GM12878 (cell line): Measurements from ENCODE around the gene PSMC3IP. TPM values are rescaled to one million over a fixed set of nuclear protein-coding genes. Genes with fewer than 3 reads are reported as not detected.
"Not testable (repeated sequence)": the region's sequence is repeated elsewhere in the genome, so short reads cannot be mapped to it uniquely, and the experiment has no call there.

Source experiments
- ATAC-seq: fragments of 200-7000 bp; cut with Tn5 transposase; 3 replicates; pipeline ENCODE4 v1.9.1; 2020; ENCODE audit warnings: mild to moderate bottlenecking, moderate library complexity
- BruUV-seq: library from RNA; stranded (reverse); fragments of 400-500 nt; replicated peaks from 2 replicates; lab custom pipeline; 2021; lab: Mats Ljungman, UMichigan
- CTCF ChIA-PET: fragments of 300-600 bp; sonication (Branson Sonifier 250); formaldehyde crosslinking; extraction: SDS; loops from one replicate; lab custom pipeline; 2021; ENCODE audit warnings: inconsistent platforms; lab: Yijun Ruan, JAX
- POLR2A ChIA-PET: fragments of 350-600 bp; formaldehyde crosslinking; extraction: SDS; loops from one replicate; lab custom pipeline; 2021; ENCODE audit warnings: inconsistent platforms; lab: Charles Lee
- RAD21 ChIA-PET: fragments of 300-600 bp; sonication (Branson Sonifier 250); formaldehyde crosslinking; loops from one replicate; lab custom pipeline; 2023; ENCODE audit warnings: antibody characterized with exemption; ENCODE audit not compliant: unreplicated experiment; lab: Charles Lee
- SMC1A ChIA-PET: fragments of 300-600 bp; sonication (Branson Sonifier 250); formaldehyde crosslinking; loops from one replicate; lab custom pipeline; 2023; ENCODE audit not compliant: unreplicated experiment, uncharacterized antibody; lab: Charles Lee
- DNase-seq: peaks from one replicate; pipeline ENCODE4 v3.0.0-alpha.2; 2011; ENCODE audit warnings: low read depth, low spot score
- FAIRE-seq: peaks from 3 replicates; lab custom pipeline; 2011; peaks lifted over from hg19 to GRCh38; lab: Jason Lieb, UNC
- H2AFZ ChIP-seq: 2 replicates; pipeline ENCODE4 v1.6.0; 2011; ENCODE audit warnings: low read depth, low read length, control low read depth; ENCODE audit not compliant: control insufficient read depth
- H3K27ac ChIP-seq: 2 replicates; pipeline ENCODE4 v1.5.1; 2011; ENCODE audit warnings: control low read depth; ENCODE audit not compliant: control insufficient read depth, insufficient read depth
- H3K27me3 ChIP-seq, 2 experiments: replicated peaks in 1 of 2; 2 replicates each; pipeline versions ENCODE4 v1.6.0 to v1.6.1; 2011; ENCODE audit warnings: low read length in 1 of 2; ENCODE audit not compliant: control insufficient read depth in 2 of 2, insufficient read depth in 2 of 2
- H3K36me3 ChIP-seq, 2 experiments: 2 replicates each; pipeline ENCODE4 v1.5.1; 2011; ENCODE audit warnings: low read length in 1 of 2; ENCODE audit not compliant: control insufficient read depth in 2 of 2, insufficient read depth in 2 of 2
- H3K4me1 ChIP-seq: 2 replicates; pipeline ENCODE4 v1.6.1; 2011; ENCODE audit warnings: mild to moderate bottlenecking, low read length, moderate library complexity, mixed read lengths; ENCODE audit not compliant: control insufficient read depth, insufficient read depth
- H3K4me2 ChIP-seq: 2 replicates; pipeline ENCODE4 v1.6.0; 2011; ENCODE audit warnings: control low read depth; ENCODE audit not compliant: control insufficient read depth, insufficient read depth
- H3K4me3 ChIP-seq: fragments of 200-600 bp; sonication (generic); 2 replicates; pipeline ENCODE4 v1.5.1; 2016
- H3K79me2 ChIP-seq: 2 replicates; pipeline ENCODE4 v1.6.0; 2011; ENCODE audit warnings: low read length; ENCODE audit not compliant: control insufficient read depth, insufficient read depth
- H3K9ac ChIP-seq: 2 replicates; pipeline ENCODE4 v1.8.0; 2011; ENCODE audit warnings: low read length, control low read depth, mixed read lengths; ENCODE audit not compliant: control insufficient read depth, insufficient read depth
- H3K9me3 ChIP-seq: replicated peaks from 3 replicates; pipeline ENCODE4 v1.5.1; 2011; ENCODE audit warnings: mild to moderate bottlenecking, low read length; ENCODE audit not compliant: control insufficient read depth, insufficient read depth
- H4K20me1 ChIP-seq: 2 replicates; pipeline ENCODE4 v1.6.0; 2011; ENCODE audit not compliant: control insufficient read depth, insufficient read depth
- BRCA1 ChIP-seq: IDR thresholded peaks from 2 replicates; pipeline ENCODE4 v1.6.1; 2011; ENCODE audit warnings: low read depth, low read length, improper control_type of control experiment
- CHD4 ChIP-seq: fragments of 200-600 bp; sonication (generic); IDR thresholded peaks from 2 replicates; pipeline ENCODE4 v1.6.1; 2016; ENCODE audit warnings: mild to moderate bottlenecking
- FOXK2 ChIP-seq: fragments of 450-650 bp; IDR thresholded peaks from 2 replicates; pipeline ENCODE4 v1.6.1; 2017; ENCODE audit warnings: mild to moderate bottlenecking, moderate library complexity
- MYB ChIP-seq: fragments of 150-350 bp; IDR thresholded peaks from 2 replicates; pipeline ENCODE4 v1.6.1; 2014; ENCODE audit warnings: mild to moderate bottlenecking, low read depth, low read length, borderline replicate concordance
- RFX5 ChIP-seq: IDR thresholded peaks from 2 replicates; pipeline ENCODE4 v1.6.1; 2011; ENCODE audit warnings: low read depth, low read length, improper control_type of control experiment
- SMARCA5 ChIP-seq: fragments of 450-650 bp; IDR thresholded peaks from 2 replicates; pipeline ENCODE4 v1.6.1; 2017; ENCODE audit warnings: mild to moderate bottlenecking
- SREBF1 ChIP-seq: IDR thresholded peaks from 2 replicates; pipeline ENCODE4 v1.6.1; 2012; ENCODE audit warnings: mild to moderate bottlenecking, low read length
- TARDBP ChIP-seq: IDR thresholded peaks from 2 replicates; pipeline ENCODE4 v1.6.1; 2016; ENCODE audit warnings: borderline replicate concordance
- WGBS: methylation state at CpG from one replicate; pipeline ENCODE4 v1.1.6; 2016; ENCODE audit warnings: low lambda C conversion rate; ENCODE audit not compliant: insufficient replicate concordance, insufficient coverage; ENCODE audit errors: missing lambda C conversion rate; 5-methylcytosine and 5-hydroxymethylcytosine counted together
- in situ Hi-C: fragments of 300-500 bp; cut with MboI; formaldehyde crosslinking; loops from 9 replicates; pipeline ENCODE4 v1.14.3; 2018; ENCODE audit warnings: mixed read lengths
- intact Hi-C: fragments of 100-400 bp; cut with micrococcal nuclease; formaldehyde crosslinking; loops from one replicate; pipeline ENCODE4 v1.14.2; 2022; ENCODE audit not compliant: unreplicated experiment
- polyA plus RNA-seq, 11 experiments: library from polyadenylated mRNA; depleted of rRNA in 4 of 11; unstranded in 6 of 11; stranded (reverse) in 5 of 11; fragments of >200 nt; fragmentation: Nextera tagmentation in 4 of 11; fragmentation: Illumina TruSeq in 1 of 11; extraction: Ambion mirVana in 4 of 11; extraction: Trizol in 1 of 11; gene quantifications; 1 replicate in 1 of 11; 2 replicates in 10 of 11; pipeline versions ENCODE4 v1.2.1 to v1.2.3, GENCODE V29; 2011 to 2016; ENCODE audit warnings: inconsistent platforms in 2 of 11, missing spikeins in 2 of 11, low read depth in 1 of 11
- total RNA-seq, 4 experiments: library from RNA; depleted of rRNA in 3 of 4; stranded (reverse); fragments of >200 nt in 3 of 4; fragmentation: Illumina TruSeq in 1 of 4; extraction: Trizol in 1 of 4; gene quantifications; 2 replicates each; pipeline versions ENCODE4 v1.2.1 to v1.2.3, GENCODE V29; 2013 to 2021
- TF ChIP-seq, protein P1 (sequence below): fragments of 450-650 bp; IDR thresholded peaks from 2 replicates; pipeline ENCODE4 v1.6.1; 2017; ENCODE audit warnings: low read depth, mild to moderate bottlenecking, moderate library complexity
- TF ChIP-seq, protein P2 (sequence below): fragments of 450-650 bp; IDR thresholded peaks from 2 replicates; pipeline ENCODE4 v1.6.1; 2016; ENCODE audit warnings: mild to moderate bottlenecking

PSMC3IP gene
- total and polyA plus RNA-seq, 10 of the 15 experiments (the other 5 are each of a cell fraction or from before 2014, with no cell fraction given) = 6.8 to 34.5 (median 17.7) TPM

DNA sequence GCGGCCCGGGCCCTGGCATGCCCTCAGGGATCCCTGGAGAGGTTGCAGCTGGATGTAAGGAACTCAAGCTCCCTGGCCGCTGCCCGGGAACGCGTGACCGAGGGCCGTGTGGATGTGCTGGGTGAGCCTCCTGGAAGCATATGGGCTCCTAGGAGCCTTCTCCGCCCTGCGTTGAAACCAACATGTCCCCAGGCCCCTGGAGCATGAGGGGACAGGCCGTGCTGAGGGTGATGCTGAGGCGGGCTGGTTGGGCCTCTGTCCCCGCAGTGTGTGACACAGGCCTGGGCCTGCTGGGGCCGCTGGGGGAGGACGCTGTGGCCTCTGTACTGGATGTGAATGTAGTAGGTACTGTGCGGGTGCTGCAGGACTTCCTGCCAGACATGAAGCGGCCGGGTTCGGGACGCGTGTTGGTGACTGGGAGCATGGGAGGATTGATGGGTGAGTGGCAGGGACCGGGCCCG is 30.5 kb downstream of the PSMC3IP start (continued):
- TF ChIP-seq, protein P1, sequence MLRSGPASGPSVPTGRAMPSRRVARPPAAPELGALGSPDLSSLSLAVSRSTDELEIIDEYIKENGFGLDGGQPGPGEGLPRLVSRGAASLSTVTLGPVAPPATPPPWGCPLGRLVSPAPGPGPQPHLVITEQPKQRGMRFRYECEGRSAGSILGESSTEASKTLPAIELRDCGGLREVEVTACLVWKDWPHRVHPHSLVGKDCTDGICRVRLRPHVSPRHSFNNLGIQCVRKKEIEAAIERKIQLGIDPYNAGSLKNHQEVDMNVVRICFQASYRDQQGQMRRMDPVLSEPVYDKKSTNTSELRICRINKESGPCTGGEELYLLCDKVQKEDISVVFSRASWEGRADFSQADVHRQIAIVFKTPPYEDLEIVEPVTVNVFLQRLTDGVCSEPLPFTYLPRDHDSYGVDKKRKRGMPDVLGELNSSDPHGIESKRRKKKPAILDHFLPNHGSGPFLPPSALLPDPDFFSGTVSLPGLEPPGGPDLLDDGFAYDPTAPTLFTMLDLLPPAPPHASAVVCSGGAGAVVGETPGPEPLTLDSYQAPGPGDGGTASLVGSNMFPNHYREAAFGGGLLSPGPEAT = no peak
- TF ChIP-seq SREBF1 (no peak), RFX5 (no peak), CHD4 (no peak), BRCA1 (no peak), SMARCA5 (no peak), TARDBP (no peak), FOXK2 (no peak), MYB (no peak)
- TF ChIP-seq, protein P2, sequence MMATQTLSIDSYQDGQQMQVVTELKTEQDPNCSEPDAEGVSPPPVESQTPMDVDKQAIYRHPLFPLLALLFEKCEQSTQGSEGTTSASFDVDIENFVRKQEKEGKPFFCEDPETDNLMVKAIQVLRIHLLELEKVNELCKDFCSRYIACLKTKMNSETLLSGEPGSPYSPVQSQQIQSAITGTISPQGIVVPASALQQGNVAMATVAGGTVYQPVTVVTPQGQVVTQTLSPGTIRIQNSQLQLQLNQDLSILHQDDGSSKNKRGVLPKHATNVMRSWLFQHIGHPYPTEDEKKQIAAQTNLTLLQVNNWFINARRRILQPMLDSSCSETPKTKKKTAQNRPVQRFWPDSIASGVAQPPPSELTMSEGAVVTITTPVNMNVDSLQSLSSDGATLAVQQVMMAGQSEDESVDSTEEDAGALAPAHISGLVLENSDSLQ = no peak

DNA sequence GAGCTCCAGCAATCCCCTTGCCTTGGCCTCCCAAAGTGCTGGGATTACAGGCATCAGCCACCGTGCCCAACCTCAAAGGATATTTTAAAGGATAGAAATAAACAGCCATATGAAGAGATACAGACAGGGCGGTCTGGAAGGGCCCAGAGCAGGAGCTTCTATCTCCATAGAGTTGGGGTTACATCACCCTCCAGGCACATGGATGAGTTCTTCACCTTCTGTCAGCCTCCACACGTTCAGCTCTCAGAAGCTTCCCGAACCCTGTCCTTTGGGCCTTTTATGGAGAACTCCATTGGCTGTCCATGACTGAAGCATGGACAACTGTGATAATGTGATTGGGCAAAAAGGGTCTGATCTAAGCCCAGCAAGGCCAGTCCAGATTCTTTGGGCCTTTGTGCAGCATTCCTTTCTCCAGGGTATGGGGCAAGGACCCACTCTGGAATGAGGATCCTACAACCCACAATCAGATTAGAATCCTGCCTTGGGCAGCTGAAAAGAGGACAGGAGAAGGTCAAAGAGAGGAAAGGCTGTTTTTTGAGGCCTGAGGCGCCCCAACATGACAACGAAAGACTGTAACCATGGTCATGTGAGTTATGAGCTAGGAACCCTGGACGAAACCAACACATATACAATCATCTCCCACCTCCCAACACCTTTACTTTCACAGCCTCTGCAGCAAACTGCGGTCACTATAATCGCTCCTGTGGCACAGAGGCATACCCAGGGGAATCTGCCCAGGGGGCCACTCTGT is 31.6 kb downstream of the PSMC3IP start:
- H3K27ac ChIP-seq, H3K36me3 ChIP-seq, ATAC-seq, BruUV-seq, H3K9me3 ChIP-seq, FAIRE-seq, H3K9ac ChIP-seq, in situ Hi-C loops, H4K20me1 ChIP-seq, H3K79me2 ChIP-seq, H3K27me3 ChIP-seq, DNase-seq, RAD21 ChIA-PET, H2AFZ ChIP-seq, H3K4me2 ChIP-seq, H3K4me3 ChIP-seq: not testable (repeated sequence)
- peaks cover 11% of the 10 kb centered on the region for H3K4me1 ChIP-seq
- 91% methylated on average over 9 of the region's 9 CpGs for WGBS
- ChIA-PET POLR2A (interaction anchor here (0.5 to 0.6 kb wide), 3 partner anchors 260 to 522 kb away, joined by 3 to 4 read pairs (median 3); no protein-coding TSS in a partner anchor), CTCF (interaction anchor here (1.7 kb wide), 1 partner anchor 135 kb away, joined by 6 read pairs; no protein-coding TSS in a partner anchor), SMC1A (interaction anchor here (2.0 kb wide), 1 partner anchor 9 kb away, joined by 8 read pairs; the partner anchor contains the start of gene NAGLU)
- intact Hi-C loops = loop anchor here (5.0 kb wide), 1 partner anchor 216 kb away; the partner anchor contains the start of gene RAMP2
